GM19043 (cell line): ENCODE results near the gene PKIG.
"Not testable (repeated sequence)": the region's sequence is repeated elsewhere in the genome, so short reads cannot be mapped to it uniquely, and the experiment has no call there.

Source experiments
- ATAC-seq: cut with Tn5 transposase; IDR thresholded peaks from one replicate; pipeline ENCODE4 v1.9.1; 2021; ENCODE audit warnings: low read depth; ENCODE audit not compliant: unreplicated experiment

Gene PKIG

GRCh38 chr20:44654210-44654609 is 71.8 kb downstream of the PKIG start:
- not testable (repeated sequence) for ATAC-seq

- ATAC-seq, result no peak
Measured at GRCh38 chr20:44656448-44656847, 74.1 kb downstream of the PKIG start.

- ATAC-seq, result no peak
Measured at GRCh38 chr20:44657875-44658274, 75.5 kb downstream of the PKIG start.

GRCh38 chr20:44658810-44659209 is 76.4 kb downstream of the PKIG start:
- ATAC-seq, result no peak

GRCh38 chr20:44659931-44660330 is 77.6 kb downstream of the PKIG start:
- ATAC-seq, result no peak

- ATAC-seq, result no peak
Measured at GRCh38 chr20:44660581-44660980, 78.2 kb downstream of the PKIG start.

GRCh38 chr20:44662261-44662660 is 79.9 kb downstream of the PKIG start:
- no peak for ATAC-seq

GRCh38 chr20:44664131-44664530 is 81.8 kb downstream of the PKIG start:
- no peak for ATAC-seq

GRCh38 chr20:44666066-44666465 is 83.7 kb downstream of the PKIG start:
- no peak for ATAC-seq
